ENCODE results near the gene LONRF3.
A peak's percentile ranks its signal among the peaks of the same experiment; 100 is the strongest.

LONRF3 gene

GRCh38 chrX:119041175-119041574 lies 66.8 kb downstream of the LONRF3 start:
- DNase-seq, result peak; percentile 85

- DNase-seq, result no peak
Observed at GRCh38 chrX:119042040-119042439, 67.6 kb downstream of the LONRF3 start.

- DNase-seq, result no peak
Observed at GRCh38 chrX:119042996-119043395, 68.6 kb downstream of the LONRF3 start.

- no peak for DNase-seq
Observed at GRCh38 chrX:119045884-119046283, 71.5 kb downstream of the LONRF3 start.

GRCh38 chrX:119055687-119056086 lies 81.3 kb downstream of the LONRF3 start:
- no peak for DNase-seq

- DNase-seq, result no peak
Observed at GRCh38 chrX:119062750-119063374, 88.4 kb downstream of the LONRF3 start.

- no peak for DNase-seq
Observed at GRCh38 chrX:119063428-119063827, 89.0 kb downstream of the LONRF3 start.

GRCh38 chrX:119067023-119067739 lies 92.8 kb downstream of the LONRF3 start:
- peak; percentile 49 for DNase-seq

Measured in EL (cell line).